GM13977 (cell line): Measurements from ENCODE around the gene ACSL4.
"Not testable (repeated sequence)": the region's sequence is repeated elsewhere in the genome, so short reads cannot be mapped to it uniquely, and the experiment has no call there.

ENCODE experiments used
- DNase-seq: peaks from one replicate; pipeline ENCODE4 v3.0.0; 2012; ENCODE audit warnings: low spot score
- in situ Hi-C: fragments of 300-500 bp; cut with MboI; formaldehyde crosslinking; loops from one replicate; pipeline ENCODE4 v1.12.0; 2022; ENCODE audit warnings: low sequenced_read_pairs, low pct_unique_long_range_greater_than_20kb, mixed read lengths, inconsistent platforms; ENCODE audit not compliant: unreplicated experiment
- TF ChIP-seq, protein P1 (sequence below): IDR thresholded peaks from 2 replicates; pipeline ENCODE4 v1.5.1; 2012; ENCODE audit warnings: mild to moderate bottlenecking, control low read depth; ENCODE audit not compliant: insufficient read depth; ENCODE audit errors: extremely low read depth, missing control alignments

Gene ACSL4

DNA sequence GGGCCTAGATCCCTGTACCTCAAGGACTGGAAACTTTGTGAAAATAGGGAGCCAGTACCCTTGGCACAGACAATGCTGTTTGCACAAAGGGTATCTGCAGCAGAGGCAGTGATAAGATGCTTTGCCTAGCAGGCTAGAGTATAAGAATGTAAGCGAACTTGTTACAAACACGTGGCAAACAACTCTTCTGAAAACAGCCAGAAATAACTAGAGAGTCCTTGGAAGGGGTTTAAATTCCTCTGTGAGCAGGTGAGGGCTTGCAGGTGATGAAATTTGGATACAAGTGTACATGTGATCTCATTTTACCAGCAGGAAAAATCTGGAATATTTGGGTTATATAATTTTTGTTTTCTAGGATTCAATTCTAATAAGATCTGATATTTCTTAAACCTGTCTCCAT is 18.6 kb upstream of the ACSL4 start:
- no peak for DNase-seq
- in situ Hi-C loops = no loop called here
- TF ChIP-seq, protein P1, sequence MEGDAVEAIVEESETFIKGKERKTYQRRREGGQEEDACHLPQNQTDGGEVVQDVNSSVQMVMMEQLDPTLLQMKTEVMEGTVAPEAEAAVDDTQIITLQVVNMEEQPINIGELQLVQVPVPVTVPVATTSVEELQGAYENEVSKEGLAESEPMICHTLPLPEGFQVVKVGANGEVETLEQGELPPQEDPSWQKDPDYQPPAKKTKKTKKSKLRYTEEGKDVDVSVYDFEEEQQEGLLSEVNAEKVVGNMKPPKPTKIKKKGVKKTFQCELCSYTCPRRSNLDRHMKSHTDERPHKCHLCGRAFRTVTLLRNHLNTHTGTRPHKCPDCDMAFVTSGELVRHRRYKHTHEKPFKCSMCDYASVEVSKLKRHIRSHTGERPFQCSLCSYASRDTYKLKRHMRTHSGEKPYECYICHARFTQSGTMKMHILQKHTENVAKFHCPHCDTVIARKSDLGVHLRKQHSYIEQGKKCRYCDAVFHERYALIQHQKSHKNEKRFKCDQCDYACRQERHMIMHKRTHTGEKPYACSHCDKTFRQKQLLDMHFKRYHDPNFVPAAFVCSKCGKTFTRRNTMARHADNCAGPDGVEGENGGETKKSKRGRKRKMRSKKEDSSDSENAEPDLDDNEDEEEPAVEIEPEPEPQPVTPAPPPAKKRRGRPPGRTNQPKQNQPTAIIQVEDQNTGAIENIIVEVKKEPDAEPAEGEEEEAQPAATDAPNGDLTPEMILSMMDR = no peak

DNA sequence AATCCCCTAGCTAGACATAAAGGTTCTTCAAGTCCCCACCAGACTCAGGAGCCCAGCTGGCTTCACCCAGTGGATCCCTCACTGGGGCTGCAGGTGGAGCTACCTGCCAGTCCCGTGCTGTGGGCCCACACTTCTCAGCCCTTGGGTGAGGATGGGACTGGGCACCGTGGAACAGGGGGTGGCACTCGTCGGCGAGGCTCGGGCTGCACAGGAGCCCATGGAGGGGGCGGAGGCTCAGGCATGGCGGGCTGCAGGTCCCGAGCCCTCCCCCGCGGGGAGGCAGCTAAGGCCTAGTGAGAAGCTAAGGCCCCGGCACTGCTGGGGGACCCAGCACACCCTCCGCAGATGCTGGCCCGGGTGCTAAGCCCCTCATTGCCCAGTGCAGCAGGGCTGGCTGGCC is 16.1 kb upstream of the ACSL4 start:
- in situ Hi-C loops = no loop called here
- DNase-seq = no peak
- TF ChIP-seq, protein P1 = no peak

DNA sequence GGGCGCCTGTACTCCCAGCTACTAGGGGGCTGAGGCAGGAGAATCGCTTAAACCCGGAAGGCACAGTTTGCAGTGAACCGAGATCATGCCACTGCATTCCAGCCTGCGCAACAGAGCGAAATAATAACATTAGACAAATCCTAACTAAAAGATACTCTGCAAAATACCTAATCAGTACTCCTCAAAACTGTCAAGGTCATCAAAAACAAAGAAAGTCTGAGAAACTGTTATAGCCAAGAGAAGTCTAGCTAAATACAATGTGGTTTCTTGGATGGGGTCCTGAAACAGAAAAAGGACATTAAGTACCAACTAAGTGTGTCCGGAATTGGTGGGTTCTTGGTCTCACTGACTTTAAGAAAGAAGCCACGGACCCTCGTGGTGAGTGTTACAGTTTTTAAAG is 14.6 kb upstream of the ACSL4 start:
- DNase-seq = no peak
- TF ChIP-seq, protein P1 = no peak
- in situ Hi-C loops = no loop called here

DNA sequence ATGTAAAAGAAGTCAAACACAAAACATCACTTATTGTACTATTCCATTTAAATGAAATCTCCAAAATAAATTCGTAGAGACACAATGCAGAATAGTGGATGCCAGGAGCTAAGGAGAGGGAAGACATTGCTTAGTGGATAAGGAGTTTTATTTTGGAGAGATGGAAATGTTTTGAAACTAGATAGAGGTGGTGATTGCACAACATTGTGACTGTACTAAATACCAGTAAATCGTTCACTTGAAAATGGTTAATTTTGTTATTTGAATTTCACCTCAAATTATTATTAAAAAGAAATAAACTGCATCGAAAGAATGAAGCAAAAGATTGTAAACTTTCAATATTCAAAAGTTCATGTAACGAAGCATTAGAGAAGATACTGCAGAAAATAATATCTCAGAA is 9.7 kb upstream of the ACSL4 start:
- no peak for DNase-seq
- in situ Hi-C loops = no loop called here
- TF ChIP-seq, protein P1 = no peak

GRCh38 chrX:109740896-109741295 is 7.8 kb upstream of the ACSL4 start:
- DNase-seq, in situ Hi-C loops: not testable (repeated sequence)

GRCh38 chrX:109740433-109740809 is 7.4 kb upstream of the ACSL4 start:
- in situ Hi-C loops = no loop called here
- DNase-seq = no peak
- TF ChIP-seq, protein P1 = no peak

DNA sequence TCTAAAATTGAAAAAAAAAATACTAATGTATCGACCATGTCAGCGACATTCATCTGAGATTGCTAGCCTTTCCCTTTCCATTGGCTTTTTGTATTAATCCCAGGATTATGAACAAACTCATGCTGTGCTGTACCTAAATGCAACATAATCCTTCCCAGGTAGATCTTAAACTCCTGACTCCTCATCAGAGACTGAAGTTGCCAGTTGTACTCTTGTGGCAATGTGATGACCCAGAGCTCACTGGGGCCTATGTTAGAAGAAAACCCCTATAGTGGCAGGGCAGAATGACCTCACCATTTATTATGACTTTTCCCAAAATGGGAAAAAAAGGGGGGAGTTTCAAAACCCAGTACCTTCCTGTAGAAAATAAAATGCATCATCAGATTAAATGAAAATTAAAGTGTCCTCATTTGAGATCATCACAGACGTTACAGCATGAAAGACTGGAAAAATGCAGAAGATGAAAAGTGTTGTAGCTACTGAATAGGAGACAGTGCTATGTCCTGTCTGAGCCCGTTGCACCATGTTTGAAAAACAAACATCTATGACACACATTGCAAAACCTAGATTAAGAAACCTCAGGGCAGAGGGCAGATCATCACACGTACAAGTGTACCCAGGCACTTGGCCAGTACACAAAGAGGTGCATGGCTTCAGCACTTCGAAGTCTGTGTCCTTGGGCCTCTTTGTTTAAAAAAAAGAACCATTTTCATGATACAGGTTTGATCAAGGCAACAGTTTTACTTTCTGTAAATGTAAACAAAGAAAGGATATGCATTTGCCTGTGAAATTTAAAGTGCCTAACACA is 6.8 kb upstream of the ACSL4 start:
- TF ChIP-seq, protein P1 = no peak
- DNase-seq = no peak
- in situ Hi-C loops = no loop called here
